Ramos (cell line): ENCODE data around the gene APC2.
"Not testable (repeated sequence)": the region's sequence is repeated elsewhere in the genome, so short reads cannot be mapped to it uniquely, and the experiment has no call there.

Experiments used
- in situ Hi-C: fragments of 300-500 bp; cut with MboI; formaldehyde crosslinking; loops from one replicate; pipeline ENCODE4 v1.14.3; 2022; ENCODE audit warnings: low sequenced_read_pairs; ENCODE audit not compliant: unreplicated experiment

APC2 gene

GRCh38 chr19:1416014-1416841, 33.7 kb upstream of the APC2 start:
- in situ Hi-C loops = no loop called here

GRCh38 chr19:1417145-1417544, 32.8 kb upstream of the APC2 start:
- in situ Hi-C loops = no loop called here

DNA sequence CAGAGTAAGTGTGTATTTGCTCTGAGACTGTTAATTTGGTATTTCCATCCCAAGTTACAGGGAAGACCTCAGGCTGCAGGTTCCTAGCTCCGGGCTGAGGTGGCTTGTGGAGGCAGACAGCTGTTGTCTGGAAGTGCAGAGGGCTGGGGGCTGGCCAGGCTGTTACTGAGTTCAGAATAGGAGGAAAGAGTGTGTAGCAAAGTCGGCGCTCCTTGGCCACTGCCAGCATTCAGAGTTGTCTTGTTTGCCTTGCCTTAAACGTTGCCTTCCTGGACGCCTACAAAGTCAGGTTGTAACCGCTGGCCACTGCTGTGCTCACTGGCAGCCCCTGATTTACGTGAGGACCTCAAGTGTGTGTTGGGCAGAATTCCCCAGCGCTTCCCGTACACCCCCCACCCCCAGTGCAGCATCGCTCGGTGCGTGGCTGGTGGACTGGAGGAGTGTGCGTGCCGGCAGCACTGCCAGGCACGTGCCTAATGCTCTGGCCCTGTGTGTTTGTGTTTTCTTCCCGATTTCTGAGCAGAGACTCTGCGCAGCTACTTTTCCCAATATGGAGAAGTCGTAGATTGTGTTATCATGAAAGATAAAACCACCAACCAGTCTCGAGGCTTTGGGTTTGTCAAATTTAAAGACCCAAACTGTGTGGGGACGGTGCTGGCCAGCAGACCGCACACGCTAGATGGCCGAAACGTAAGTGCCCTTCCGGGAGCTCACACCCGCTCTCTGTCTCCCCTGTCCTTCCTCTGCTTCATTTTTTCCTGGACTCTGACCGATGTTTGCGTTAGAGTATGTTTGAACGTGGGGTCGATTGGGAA, 32.0 kb upstream of the APC2 start:
- in situ Hi-C loops = no loop called here

- in situ Hi-C loops = no loop called here
These were observed 31.5 kb upstream of the APC2 start for GRCh38 chr19:1418496-1418775.

DNA sequence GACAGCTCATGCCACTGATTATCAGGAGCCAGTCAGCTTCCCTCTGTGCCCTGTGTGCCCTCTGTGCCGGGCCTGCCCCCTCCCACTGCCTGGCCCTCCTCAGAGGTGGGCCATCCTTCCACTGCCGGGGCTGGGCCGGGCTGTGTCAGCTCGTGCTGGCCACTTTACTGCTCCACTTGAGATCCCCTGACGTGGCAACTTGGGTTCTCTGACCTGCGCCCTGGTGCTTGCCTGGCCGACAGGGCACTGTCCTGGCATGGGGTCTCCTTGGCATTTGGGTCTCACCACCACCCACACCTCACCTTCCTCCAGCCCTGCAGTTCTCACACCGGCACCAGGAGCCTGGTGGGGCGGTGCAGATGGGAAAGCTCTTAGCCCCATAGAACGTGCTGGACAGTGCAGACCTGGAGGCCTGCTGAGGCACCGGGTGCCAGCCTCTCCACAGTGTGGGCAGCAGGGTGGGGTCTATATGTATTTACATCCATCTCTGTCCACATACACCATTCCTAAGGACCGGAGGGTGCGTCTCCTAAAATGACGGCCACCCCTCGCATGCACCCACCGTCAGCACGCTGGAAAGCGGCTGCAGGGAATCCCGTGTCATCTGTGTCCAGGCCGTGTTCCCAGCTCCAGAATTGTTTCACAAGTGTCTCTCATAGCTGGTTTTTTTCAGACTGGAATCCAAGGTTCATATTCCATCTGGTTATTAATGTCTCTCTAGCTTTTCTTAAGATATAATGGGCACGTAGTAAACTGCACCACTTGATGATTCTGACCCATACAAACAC, 30.8 kb upstream of the APC2 start:
- in situ Hi-C loops = no loop called here

- in situ Hi-C loops = not testable (repeated sequence)
These were observed 29.8 kb upstream of the APC2 start for GRCh38 chr19:1420085-1420484.

DNA sequence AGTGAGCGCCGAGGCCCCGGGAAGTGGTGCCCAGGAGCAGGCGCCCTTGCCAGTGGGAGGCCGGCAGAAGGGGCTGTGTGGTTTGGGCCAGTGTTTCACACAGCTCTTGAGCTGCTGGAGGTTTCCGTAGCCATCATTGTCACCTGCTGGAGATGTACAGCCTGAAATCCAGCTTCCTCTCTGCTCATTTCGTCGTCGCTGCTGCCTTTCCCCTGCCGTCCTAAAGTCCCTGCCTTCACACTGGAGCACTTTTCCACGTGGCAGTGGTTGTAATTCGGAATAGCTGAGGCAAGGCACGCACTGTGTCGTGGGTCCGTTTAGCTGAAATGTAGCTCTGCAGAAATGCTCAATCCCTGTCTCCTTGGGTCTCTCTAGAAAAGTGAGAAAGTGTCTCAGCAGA, 29.3 kb upstream of the APC2 start:
- in situ Hi-C loops = no loop called here

DNA sequence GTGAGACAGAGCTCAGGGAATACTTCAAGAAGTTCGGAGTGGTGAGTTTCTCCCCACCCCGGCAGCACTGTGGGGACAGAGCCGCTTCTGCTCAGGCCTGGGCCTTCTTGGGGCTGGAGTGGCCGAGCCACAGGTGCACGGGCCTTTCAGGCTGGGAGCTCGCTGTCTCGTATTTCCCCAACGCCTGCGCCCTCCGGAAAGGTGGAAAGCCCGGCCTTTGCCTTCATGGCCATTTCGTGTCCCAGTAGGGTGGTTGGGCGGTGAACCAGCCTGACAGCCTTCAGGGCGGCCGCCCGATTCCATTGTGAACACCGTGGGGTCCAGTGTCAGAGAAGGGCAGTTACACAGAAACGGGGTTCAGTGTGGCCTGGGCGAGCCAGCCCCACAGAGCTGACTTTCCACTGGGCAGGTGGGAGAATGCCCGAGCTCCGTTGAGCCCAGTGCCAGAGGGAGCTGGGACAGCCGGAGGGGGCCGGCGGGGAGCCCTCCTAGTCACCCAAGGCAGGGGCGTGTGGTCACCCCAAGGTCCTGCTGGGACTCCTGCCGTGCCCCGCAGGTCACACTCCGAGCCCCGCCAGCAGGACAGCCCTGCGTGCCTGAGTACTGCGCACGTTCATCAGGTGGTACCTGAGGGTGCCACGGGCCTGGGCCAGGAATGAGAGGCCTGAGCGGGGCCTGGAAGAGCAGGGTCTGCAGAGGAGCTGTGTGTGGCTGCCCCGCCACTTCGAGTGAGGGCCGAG, 28.5 kb upstream of the APC2 start:
- in situ Hi-C loops = no loop called here

DNA sequence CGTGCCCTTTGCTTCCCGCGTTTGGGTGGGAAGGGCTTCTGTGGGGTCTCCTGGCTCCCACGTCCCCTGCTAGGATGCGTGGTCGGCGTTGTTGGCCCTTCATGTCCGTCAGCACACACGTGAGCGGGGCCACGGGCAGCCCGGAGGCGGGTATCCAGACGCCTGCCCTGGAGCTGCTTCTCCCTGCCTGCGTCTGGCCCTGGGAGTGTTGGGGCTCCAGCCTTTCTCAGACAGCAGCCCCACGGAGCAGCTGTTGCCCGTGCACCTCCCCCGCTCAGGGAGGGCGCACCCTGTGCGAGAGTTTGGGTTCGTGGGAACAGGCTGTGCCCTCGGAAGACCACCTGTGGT, 28.0 kb upstream of the APC2 start:
- in situ Hi-C loops = no loop called here

- in situ Hi-C loops = no loop called here
These were observed 27.6 kb upstream of the APC2 start for GRCh38 chr19:1422360-1422759.

DNA sequence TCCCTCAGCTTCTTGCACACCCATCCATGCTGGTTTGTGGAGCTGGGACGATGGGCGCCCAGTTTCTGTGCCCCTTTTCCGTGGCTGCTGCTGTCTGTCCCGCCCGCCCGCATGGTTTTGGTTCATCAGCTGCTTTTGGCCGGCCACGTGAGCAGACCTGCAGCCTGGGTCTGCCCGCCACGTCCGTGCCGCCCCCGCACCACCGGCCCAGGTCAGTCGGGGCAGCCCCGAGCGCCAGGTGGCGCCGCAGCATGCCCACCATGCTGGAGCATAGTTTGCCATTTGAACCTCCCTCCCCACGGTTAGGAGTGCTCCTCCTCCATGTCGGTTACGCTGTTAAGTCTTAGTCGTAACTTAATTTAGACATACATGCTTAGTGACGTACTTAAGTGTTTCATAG, 27.0 kb upstream of the APC2 start:
- in situ Hi-C loops = no loop called here

GRCh38 chr19:1423436-1424191, 26.3 kb upstream of the APC2 start:
- in situ Hi-C loops = no loop called here

DNA sequence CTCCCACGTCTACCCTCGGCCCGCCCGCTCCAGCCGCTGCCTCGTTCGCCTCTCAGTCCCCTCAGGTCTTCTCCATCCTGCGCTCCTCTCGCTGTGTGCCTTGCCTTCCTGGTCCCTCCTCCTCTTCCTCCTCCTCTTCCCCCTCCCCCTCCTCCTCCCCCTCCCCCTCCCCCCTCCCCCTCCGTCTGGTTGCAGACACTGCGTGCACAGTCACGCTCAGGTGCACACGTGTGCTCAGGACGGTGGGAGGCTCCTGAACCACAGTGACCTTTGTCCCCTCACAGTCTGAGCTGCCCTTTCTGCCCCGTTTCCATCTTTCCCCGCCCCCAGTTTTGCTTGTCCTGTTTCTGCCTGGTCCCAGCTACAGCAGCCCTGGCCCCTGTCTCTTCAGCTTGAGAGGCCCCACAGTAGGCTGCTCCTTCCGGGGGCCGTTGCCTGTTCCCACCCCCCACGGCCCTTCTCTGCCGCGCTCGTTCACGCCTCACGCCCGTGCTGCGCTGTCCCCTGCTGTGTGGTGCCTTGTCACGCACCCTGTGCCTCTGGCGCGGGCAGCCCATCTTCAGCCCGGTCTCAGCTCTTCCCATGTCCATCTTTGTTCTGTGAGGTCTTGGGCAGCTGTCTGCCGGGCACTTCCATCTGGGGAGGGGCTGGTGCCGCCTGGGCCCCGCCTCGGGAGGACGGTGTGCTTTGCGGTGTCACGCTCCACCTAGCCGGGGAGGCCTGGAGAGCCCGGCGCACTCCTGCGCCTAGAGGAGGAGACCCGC, 25.5 kb upstream of the APC2 start:
- in situ Hi-C loops = no loop called here

- in situ Hi-C loops = no loop called here
These were observed 24.7 kb upstream of the APC2 start for GRCh38 chr19:1425102-1425837.

- in situ Hi-C loops = no loop called here
These were observed 24.0 kb upstream of the APC2 start for GRCh38 chr19:1425902-1426301.

DNA sequence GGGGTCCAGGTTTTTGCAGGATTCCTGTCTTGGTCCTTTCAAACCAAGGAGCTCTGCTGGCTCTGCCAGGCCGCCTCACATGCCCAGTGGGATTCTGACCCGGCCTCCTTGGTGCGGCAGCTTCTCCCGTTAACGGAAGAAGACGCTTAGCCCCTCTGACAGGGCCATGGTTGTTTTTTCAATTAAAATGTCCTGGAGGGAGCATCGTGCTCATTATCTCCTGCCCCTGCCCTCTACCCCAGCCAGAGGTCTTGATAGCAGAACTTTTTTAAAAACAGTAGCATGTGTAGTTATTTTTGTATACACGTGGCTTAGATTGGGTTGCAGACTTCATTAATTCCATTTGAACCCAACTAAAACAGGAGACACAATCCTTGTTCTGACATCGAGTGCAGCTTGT, 23.2 kb upstream of the APC2 start:
- in situ Hi-C loops = no loop called here

- in situ Hi-C loops = no loop called here
These were observed 22.6 kb upstream of the APC2 start for GRCh38 chr19:1427221-1427920.
